Measurements from ENCODE around the gene PDE6A.

DNA sequence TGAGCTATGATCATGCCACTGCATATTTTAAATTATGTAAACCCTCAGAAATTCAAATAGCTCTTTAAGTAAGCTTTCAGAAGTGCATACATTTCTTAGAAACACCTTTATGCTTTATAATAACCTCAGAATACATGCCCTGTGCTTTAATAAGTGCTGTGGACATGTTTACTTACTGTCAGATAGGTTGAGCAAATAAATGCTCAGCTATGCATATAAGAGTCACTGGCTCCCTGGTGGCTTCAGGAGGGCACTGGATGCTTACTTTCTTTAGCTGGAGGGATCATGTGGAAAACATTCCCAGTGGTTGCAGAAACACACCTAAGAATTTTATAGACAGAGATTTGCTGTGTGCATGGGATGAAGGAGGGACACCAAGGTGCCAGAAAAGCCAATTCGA is 74.4 kb downstream of the PDE6A start:
- TF ChIP-seq, protein P1, sequence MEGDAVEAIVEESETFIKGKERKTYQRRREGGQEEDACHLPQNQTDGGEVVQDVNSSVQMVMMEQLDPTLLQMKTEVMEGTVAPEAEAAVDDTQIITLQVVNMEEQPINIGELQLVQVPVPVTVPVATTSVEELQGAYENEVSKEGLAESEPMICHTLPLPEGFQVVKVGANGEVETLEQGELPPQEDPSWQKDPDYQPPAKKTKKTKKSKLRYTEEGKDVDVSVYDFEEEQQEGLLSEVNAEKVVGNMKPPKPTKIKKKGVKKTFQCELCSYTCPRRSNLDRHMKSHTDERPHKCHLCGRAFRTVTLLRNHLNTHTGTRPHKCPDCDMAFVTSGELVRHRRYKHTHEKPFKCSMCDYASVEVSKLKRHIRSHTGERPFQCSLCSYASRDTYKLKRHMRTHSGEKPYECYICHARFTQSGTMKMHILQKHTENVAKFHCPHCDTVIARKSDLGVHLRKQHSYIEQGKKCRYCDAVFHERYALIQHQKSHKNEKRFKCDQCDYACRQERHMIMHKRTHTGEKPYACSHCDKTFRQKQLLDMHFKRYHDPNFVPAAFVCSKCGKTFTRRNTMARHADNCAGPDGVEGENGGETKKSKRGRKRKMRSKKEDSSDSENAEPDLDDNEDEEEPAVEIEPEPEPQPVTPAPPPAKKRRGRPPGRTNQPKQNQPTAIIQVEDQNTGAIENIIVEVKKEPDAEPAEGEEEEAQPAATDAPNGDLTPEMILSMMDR (conservative IDR thresholded peaks at IDR 0.05; ENCODE audit: low read length): no peak
- TF ChIP-seq EZH2phosphoT487 (IDR thresholded peaks at IDR 0.05; ENCODE audit: borderline replicate concordance, low read depth, low read length): no peak

Measured in OCI-LY7 (cell line).